GM12878 (cell line): Measurements from ENCODE around the gene MEIS1. TPM values are rescaled to one million over a fixed set of nuclear protein-coding genes. Genes with fewer than 3 reads are reported as not detected.

Experiments used
- ATAC-seq: fragments of 200-7000 bp; cut with Tn5 transposase; 3 replicates; pipeline ENCODE4 v1.9.1; 2020; ENCODE audit warnings: mild to moderate bottlenecking, moderate library complexity
- BruUV-seq: library from RNA; stranded (reverse); fragments of 400-500 nt; replicated peaks from 2 replicates; lab custom pipeline; 2021; lab: Mats Ljungman, UMichigan
- CTCF ChIA-PET: fragments of 300-600 bp; sonication (Branson Sonifier 250); formaldehyde crosslinking; extraction: SDS; loops from one replicate; lab custom pipeline; 2021; ENCODE audit warnings: inconsistent platforms; lab: Yijun Ruan, JAX
- POLR2A ChIA-PET: fragments of 350-600 bp; formaldehyde crosslinking; extraction: SDS; loops from one replicate; lab custom pipeline; 2021; ENCODE audit warnings: inconsistent platforms; lab: Charles Lee
- RAD21 ChIA-PET: fragments of 300-600 bp; sonication (Branson Sonifier 250); formaldehyde crosslinking; loops from one replicate; lab custom pipeline; 2023; ENCODE audit warnings: antibody characterized with exemption; ENCODE audit not compliant: unreplicated experiment; lab: Charles Lee
- SMC1A ChIA-PET: fragments of 300-600 bp; sonication (Branson Sonifier 250); formaldehyde crosslinking; loops from one replicate; lab custom pipeline; 2023; ENCODE audit not compliant: unreplicated experiment, uncharacterized antibody; lab: Charles Lee
- DNase-seq: peaks from one replicate; pipeline ENCODE4 v3.0.0-alpha.2; 2011; ENCODE audit warnings: low read depth, low spot score
- FAIRE-seq: peaks from 3 replicates; lab custom pipeline; 2011; peaks lifted over from hg19 to GRCh38; lab: Jason Lieb, UNC
- H2AFZ ChIP-seq: 2 replicates; pipeline ENCODE4 v1.6.0; 2011; ENCODE audit warnings: low read depth, low read length, control low read depth; ENCODE audit not compliant: control insufficient read depth
- H3K27ac ChIP-seq: 2 replicates; pipeline ENCODE4 v1.5.1; 2011; ENCODE audit warnings: control low read depth; ENCODE audit not compliant: control insufficient read depth, insufficient read depth
- H3K27me3 ChIP-seq, 2 experiments: replicated peaks in 1 of 2; 2 replicates each; pipeline versions ENCODE4 v1.6.0 to v1.6.1; 2011; ENCODE audit warnings: low read length in 1 of 2; ENCODE audit not compliant: control insufficient read depth in 2 of 2, insufficient read depth in 2 of 2
- H3K36me3 ChIP-seq, 2 experiments: 2 replicates each; pipeline ENCODE4 v1.5.1; 2011; ENCODE audit warnings: low read length in 1 of 2; ENCODE audit not compliant: control insufficient read depth in 2 of 2, insufficient read depth in 2 of 2
- H3K4me1 ChIP-seq: 2 replicates; pipeline ENCODE4 v1.6.1; 2011; ENCODE audit warnings: mild to moderate bottlenecking, low read length, moderate library complexity, mixed read lengths; ENCODE audit not compliant: control insufficient read depth, insufficient read depth
- H3K4me2 ChIP-seq: 2 replicates; pipeline ENCODE4 v1.6.0; 2011; ENCODE audit warnings: control low read depth; ENCODE audit not compliant: control insufficient read depth, insufficient read depth
- H3K4me3 ChIP-seq: fragments of 200-600 bp; sonication (generic); 2 replicates; pipeline ENCODE4 v1.5.1; 2016
- H3K79me2 ChIP-seq: 2 replicates; pipeline ENCODE4 v1.6.0; 2011; ENCODE audit warnings: low read length; ENCODE audit not compliant: control insufficient read depth, insufficient read depth
- H3K9ac ChIP-seq: 2 replicates; pipeline ENCODE4 v1.8.0; 2011; ENCODE audit warnings: low read length, control low read depth, mixed read lengths; ENCODE audit not compliant: control insufficient read depth, insufficient read depth
- H3K9me3 ChIP-seq: replicated peaks from 3 replicates; pipeline ENCODE4 v1.5.1; 2011; ENCODE audit warnings: mild to moderate bottlenecking, low read length; ENCODE audit not compliant: control insufficient read depth, insufficient read depth
- H4K20me1 ChIP-seq: 2 replicates; pipeline ENCODE4 v1.6.0; 2011; ENCODE audit not compliant: control insufficient read depth, insufficient read depth
- BCLAF1 ChIP-seq: fragments of 450-650 bp; IDR thresholded peaks from 2 replicates; pipeline ENCODE4 v1.6.1; 2017; ENCODE audit warnings: antibody characterized with exemption, mild to moderate bottlenecking, moderate library complexity
- CBX3 ChIP-seq: fragments of 200-600 bp; sonication (generic); IDR thresholded peaks from 2 replicates; pipeline ENCODE4 v1.6.1; 2016; ENCODE audit warnings: low read depth, borderline replicate concordance
- CEBPZ ChIP-seq: fragments of 150-350 bp; IDR thresholded peaks from 2 replicates; pipeline ENCODE4 v1.6.1; 2016; ENCODE audit warnings: low read depth, low read length
- JUND ChIP-seq: IDR thresholded peaks from 2 replicates; pipeline ENCODE4 v1.6.1; 2012; ENCODE audit warnings: low read depth, mild to moderate bottlenecking, low read length, improper control_type of control experiment, moderate library complexity
- PML ChIP-seq: IDR thresholded peaks from 2 replicates; pipeline ENCODE4 v1.6.1; 2012; ENCODE audit warnings: low read length, inconsistent platforms
- RAD21 ChIP-seq: IDR thresholded peaks from 2 replicates; pipeline ENCODE4 v1.6.1; 2011; ENCODE audit warnings: mild to moderate bottlenecking, low read depth, low read length, moderate library complexity; ENCODE audit not compliant: insufficient read depth
- ZBTB11 ChIP-seq: fragments of 450-650 bp; formaldehyde crosslinking; IDR thresholded peaks from 2 replicates; pipeline ENCODE4 v1.5.0; 2022; ENCODE audit warnings: mild to moderate bottlenecking, missing genetic modification characterization
- ZNF592 ChIP-seq: fragments of 450-650 bp; IDR thresholded peaks from 2 replicates; pipeline ENCODE4 v1.6.1; 2017; ENCODE audit warnings: mild to moderate bottlenecking, moderate library complexity
- WGBS: methylation state at CpG from one replicate; pipeline ENCODE4 v1.1.6; 2016; ENCODE audit warnings: low lambda C conversion rate; ENCODE audit not compliant: insufficient replicate concordance, insufficient coverage; ENCODE audit errors: missing lambda C conversion rate; 5-methylcytosine and 5-hydroxymethylcytosine counted together
- in situ Hi-C: fragments of 300-500 bp; cut with MboI; formaldehyde crosslinking; loops from 9 replicates; pipeline ENCODE4 v1.14.3; 2018; ENCODE audit warnings: mixed read lengths
- intact Hi-C: fragments of 100-400 bp; cut with micrococcal nuclease; formaldehyde crosslinking; loops from one replicate; pipeline ENCODE4 v1.14.2; 2022; ENCODE audit not compliant: unreplicated experiment
- polyA plus RNA-seq, 11 experiments: library from polyadenylated mRNA; depleted of rRNA in 4 of 11; unstranded in 6 of 11; stranded (reverse) in 5 of 11; fragments of >200 nt; fragmentation: Nextera tagmentation in 4 of 11; fragmentation: Illumina TruSeq in 1 of 11; extraction: Ambion mirVana in 4 of 11; extraction: Trizol in 1 of 11; gene quantifications; 1 replicate in 1 of 11; 2 replicates in 10 of 11; pipeline versions ENCODE4 v1.2.1 to v1.2.3, GENCODE V29; 2011 to 2016; ENCODE audit warnings: inconsistent platforms in 2 of 11, missing spikeins in 2 of 11, low read depth in 1 of 11
- total RNA-seq, 4 experiments: library from RNA; depleted of rRNA in 3 of 4; stranded (reverse); fragments of >200 nt in 3 of 4; fragmentation: Illumina TruSeq in 1 of 4; extraction: Trizol in 1 of 4; gene quantifications; 2 replicates each; pipeline versions ENCODE4 v1.2.1 to v1.2.3, GENCODE V29; 2013 to 2021

The MEIS1 gene
- total and polyA plus RNA-seq, 10 of the 15 experiments (the other 5 are each of a cell fraction or from before 2014, with no cell fraction given), result 0.04 to 0.31 (median 0.14) TPM; not detected in 6

- Histone ChIP-seq H2AFZ (no peak overlapping the region), H4K20me1 (no peaks in the 10 kb centered on the region), H3K27me3 (no peaks in the 10 kb centered on the region), H3K27ac (no peak overlapping the region), H3K36me3 (no peaks in the 10 kb centered on the region), H3K4me1 (no peaks in the 10 kb centered on the region), H3K4me3 (no peak overlapping the region), H3K79me2 (no peaks in the 10 kb centered on the region), H3K4me2 (no peak overlapping the region), H3K9me3 (no peaks in the 10 kb centered on the region), H3K9ac (no peak overlapping the region)
- WGBS, result 15% methylated on average over 5 of the region's 5 CpGs
- ChIA-PET SMC1A (no interaction called here), RAD21 (no interaction called here), CTCF (no interaction called here), POLR2A (no interaction called here)
- intact Hi-C loops (no loop called here), in situ Hi-C loops (no loop called here)
- BruUV-seq, result no TSS peak
- DNase-seq (no peak), ATAC-seq (no peak), FAIRE-seq (no peak)
- no peak for TF ChIP-seq JUND
- TF ChIP-seq PML, result no peak
- TF ChIP-seq BCLAF1, result no peak
- no peak for TF ChIP-seq ZBTB11 (CRISPR knock-in tag)
- no peak for TF ChIP-seq RAD21
- TF ChIP-seq ZNF592, result no peak
- TF ChIP-seq CEBPZ, result no peak
- no peak for TF ChIP-seq CBX3
These were observed 37.4 kb downstream of the MEIS1 start for GRCh38 chr2:66472225-66472843.
